GM12892 (cell line): ENCODE measurements around the gene LOX.

Experiments
- POLR2A ChIP-seq: IDR thresholded peaks from 2 replicates; pipeline ENCODE4 v1.6.1; 2011; ENCODE audit warnings: low read depth, low read length, control low read depth
- POLR2AphosphoS5 ChIP-seq: IDR thresholded peaks from 2 replicates; pipeline ENCODE4 v1.6.1; 2011; ENCODE audit warnings: low read depth, low read length, control low read depth
- TAF1 ChIP-seq: IDR thresholded peaks from 2 replicates; pipeline ENCODE4 v1.6.1; 2011; ENCODE audit warnings: low read depth, mild to moderate bottlenecking, control low read depth, low read length, borderline replicate concordance

GRCh38 chr5:122056913-122057312 is 21.1 kb downstream of the LOX start:
- no peak for TF ChIP-seq POLR2A
- no peak for TF ChIP-seq TAF1
- TF ChIP-seq POLR2AphosphoS5 = no peak
